A549 (cell line): ENCODE measurements around the gene KIF21B. TPM values are rescaled to one million over a fixed set of nuclear protein-coding genes. Genes with fewer than 3 reads are reported as not detected.

Experiments
- ATAC-seq, 2 experiments: fragments of 200-7000 bp in 1 of 2; fragments of >200 bp in 1 of 2; cut with Nextera tagmentation in 1 of 2; cut with Tn5 transposase in 1 of 2; 3 replicates each; pipeline versions ENCODE4 v1.8.0 to v1.9.1; 2018 to 2020; ENCODE audit warnings: mild to moderate bottlenecking in 1 of 2, moderate library complexity in 1 of 2
- CTCF ChIA-PET: fragments of 300-600 bp; sonication (Branson Sonifier 250); formaldehyde crosslinking; extraction: SDS; loops from one replicate; lab custom pipeline; 2021; ENCODE audit warnings: antibody characterized with exemption, inconsistent platforms; lab: Yijun Ruan, JAX
- POLR2A ChIA-PET: fragments of 350-600 bp; formaldehyde crosslinking; extraction: SDS; loops from one replicate; lab custom pipeline; 2021; ENCODE audit warnings: antibody characterized with exemption, inconsistent platforms; lab: Yijun Ruan, JAX
- DNase-seq, 2 experiments: peaks; one replicate each; pipeline versions ENCODE4 v3.0.0 to v3.0.0-alpha.2; 2011 to 2016; ENCODE audit warnings: low read depth in 1 of 2, low spot score in 1 of 2
- FAIRE-seq: peaks from 2 replicates; lab custom pipeline; 2011; peaks lifted over from hg19 to GRCh38; lab: Jason Lieb, UNC
- H3K27ac ChIP-seq, 2 experiments: fragments of >200 bp; sonication (Bioruptor Twin); formaldehyde crosslinking; 3 replicates each; pipeline ENCODE4 v1.5.1; 2016 to 2017
- H3K4me1 ChIP-seq: fragments of >200 bp; sonication (Bioruptor Twin); formaldehyde crosslinking; 3 replicates; pipeline ENCODE4 v1.6.1; 2016
- H3K4me2 ChIP-seq: fragments of >200 bp; sonication (Bioruptor Twin); formaldehyde crosslinking; 3 replicates; pipeline ENCODE4 v1.6.1; 2016
- H3K4me3 ChIP-seq: fragments of >200 bp; sonication (Bioruptor Twin); formaldehyde crosslinking; 3 replicates; pipeline ENCODE4 v1.5.1; 2016
- H3K9me3 ChIP-seq: fragments of >200 bp; sonication (Bioruptor Twin); formaldehyde crosslinking; 3 replicates; pipeline ENCODE4 v1.6.1; 2016
- ATOH8 ChIP-seq: fragments of 250-450 bp; sonication (Bioruptor Pico); IDR thresholded peaks from 2 replicates; pipeline ENCODE4 v1.5.0; 2020; ENCODE audit warnings: low read depth, mild to moderate bottlenecking, moderate library complexity
- CHD2 ChIP-seq: fragments of 150-350 bp; IDR thresholded peaks from 2 replicates; pipeline ENCODE4 v1.6.1; 2014; ENCODE audit warnings: low read length; ENCODE audit not compliant: partially characterized antibody
- CHD4 ChIP-seq: fragments of 200-600 bp; sonication (generic); IDR thresholded peaks from 2 replicates; pipeline ENCODE4 v1.6.1; 2016; ENCODE audit warnings: antibody characterized with exemption, mild to moderate bottlenecking, borderline replicate concordance
- CTCF ChIP-seq: fragments of >200 bp; sonication (Bioruptor Twin); formaldehyde crosslinking; IDR thresholded peaks from 3 replicates; pipeline ENCODE4 v1.5.1; 2016
- ELK1 ChIP-seq: fragments of 150-350 bp; IDR thresholded peaks from 2 replicates; pipeline ENCODE4 v1.6.1; 2014; ENCODE audit warnings: low read depth, mild to moderate bottlenecking, low read length
- HEYL ChIP-seq: fragments of 250-450 bp; sonication (Bioruptor Pico); IDR thresholded peaks from 2 replicates; pipeline ENCODE4 v1.8.0; 2021; ENCODE audit warnings: mild to moderate bottlenecking, moderate library complexity
- HMGXB4 ChIP-seq: fragments of 250-450 bp; sonication (Bioruptor Pico); IDR thresholded peaks from 2 replicates; pipeline ENCODE4 v1.5.0; 2021; ENCODE audit warnings: mild to moderate bottlenecking, moderate library complexity, borderline replicate concordance
- HOXB13 ChIP-seq: fragments of 250-450 bp; sonication (Bioruptor Pico); IDR thresholded peaks from 2 replicates; pipeline ENCODE4 v1.5.0; 2020; ENCODE audit warnings: low read depth, mild to moderate bottlenecking, moderate library complexity
- HOXB5 ChIP-seq: fragments of 250-450 bp; sonication (Bioruptor Pico); IDR thresholded peaks from 2 replicates; pipeline ENCODE4 v1.5.0; 2020; ENCODE audit warnings: mild to moderate bottlenecking, moderate library complexity
- JUNB ChIP-seq: fragments of >200 bp; sonication (Bioruptor Twin); formaldehyde crosslinking; IDR thresholded peaks from 2 replicates; pipeline ENCODE4 v1.6.1; 2016
- MAFK ChIP-seq: fragments of 450-650 bp; IDR thresholded peaks from 2 replicates; pipeline ENCODE4 v1.6.1; 2014; ENCODE audit not compliant: partially characterized antibody
- MAZ ChIP-seq: fragments of 150-350 bp; IDR thresholded peaks from 2 replicates; pipeline ENCODE4 v1.6.1; 2014; ENCODE audit warnings: antibody characterized with exemption, low read depth, low read length, borderline replicate concordance
- MYC ChIP-seq: IDR thresholded peaks from 2 replicates; pipeline ENCODE4 v1.6.1; 2012; ENCODE audit warnings: mild to moderate bottlenecking, inconsistent platforms, low read length, improper control_type of control experiment, borderline replicate concordance
- NPAS2 ChIP-seq: fragments of 250-450 bp; sonication (Bioruptor Pico); IDR thresholded peaks from 2 replicates; pipeline ENCODE4 v1.8.0; 2022; ENCODE audit warnings: mild to moderate bottlenecking, moderate library complexity, borderline replicate concordance
- NR3C1 ChIP-seq: fragments of >200 bp; sonication (Bioruptor Twin); formaldehyde crosslinking; IDR thresholded peaks from 3 replicates; pipeline ENCODE4 v1.6.1; 2017
- RAD21 ChIP-seq, 2 experiments: fragments of >200 bp in 1 of 2; sonication (Bioruptor Twin) in 1 of 2; formaldehyde crosslinking in 1 of 2; IDR thresholded peaks in 1 of 2; conservative IDR thresholded peaks in 1 of 2; 2 replicates in 1 of 2; 3 replicates in 1 of 2; pipeline ENCODE4 v1.6.1; 2012 to 2018; ENCODE audit warnings: inconsistent platforms in 1 of 2
- RARB ChIP-seq: fragments of 250-450 bp; sonication (Bioruptor Pico); IDR thresholded peaks from 2 replicates; pipeline ENCODE4 v1.8.0; 2021; ENCODE audit warnings: mild to moderate bottlenecking, moderate library complexity
- RNF2 ChIP-seq: fragments of 200-600 bp; sonication (generic); IDR thresholded peaks from 2 replicates; pipeline ENCODE4 v1.6.1; 2016; ENCODE audit warnings: low read depth, mild to moderate bottlenecking, antibody characterized with exemption, moderate library complexity, borderline replicate concordance
- SMC3 ChIP-seq: fragments of >200 bp; sonication (Bioruptor Twin); formaldehyde crosslinking; IDR thresholded peaks from 3 replicates; pipeline ENCODE4 v1.6.1; 2018; ENCODE audit warnings: inconsistent platforms
- SREBF2 ChIP-seq: fragments of 450-650 bp; IDR thresholded peaks from 2 replicates; pipeline ENCODE4 v1.6.1; 2014; ENCODE audit warnings: mild to moderate bottlenecking, moderate library complexity
- ZC3H11A ChIP-seq: fragments of 450-650 bp; IDR thresholded peaks from 2 replicates; pipeline ENCODE4 v1.6.1; 2014; ENCODE audit warnings: antibody characterized with exemption, mild to moderate bottlenecking
- ZFP36 ChIP-seq: fragments of 450-650 bp; IDR thresholded peaks from 2 replicates; pipeline ENCODE4 v1.6.1; 2014; ENCODE audit warnings: borderline replicate concordance; ENCODE audit not compliant: partially characterized antibody
- ZSCAN20 ChIP-seq: fragments of 250-450 bp; sonication (Bioruptor Pico); IDR thresholded peaks from 2 replicates; pipeline ENCODE4 v1.8.0; 2022; ENCODE audit warnings: mild to moderate bottlenecking, moderate library complexity
- WGBS: methylation state at CpG from one replicate; pipeline ENCODE4 v1.1.6; 2017; ENCODE audit errors: missing lambda C conversion rate; 5-methylcytosine and 5-hydroxymethylcytosine counted together
- polyA plus RNA-seq, 4 experiments: library from polyadenylated mRNA; depleted of rRNA in 3 of 4; stranded (reverse); fragments of >200 nt; fragmentation: RNase III in 1 of 4; extraction: RNeasy Plus Mini Kit Qiagen cat#74134 plus additional on column Dnase treatment in 1 of 4; gene quantifications; 2 replicates in 3 of 4; 3 replicates in 1 of 4; pipeline ENCODE4 v1.2.3, GENCODE V29; 2011 to 2017

The KIF21B gene
- polyA plus RNA-seq, 2 of the 4 experiments (the other 2 are of a cell fraction) = 1.4 to 3.8 TPM

GRCh38 chr1:200979574-200980451, 43.7 kb downstream of the KIF21B start:
- ChIA-PET CTCF (interaction anchor here (0.7 to 7.2 kb wide), 16 partner anchors 8 to 381 kb away, joined by 3 to 53 read pairs (median 4); no protein-coding TSS in a partner anchor), POLR2A (no interaction called here)
- ATAC-seq (peak; percentile 40 to 86; a peak in 4 of 6 replicates), FAIRE-seq (no peak), DNase-seq (peak; percentile 47 to 57)
- no peaks in the 10 kb centered on the region for H3K9me3 ChIP-seq
- no peak overlapping the region for H3K4me2 ChIP-seq
- H3K27ac ChIP-seq = no peak overlapping the region
- H3K4me3 ChIP-seq = no peak overlapping the region
- H3K4me1 ChIP-seq = no peaks in the 10 kb centered on the region
- peak; percentile 22 to 58; a peak in 3 of 5 replicates for TF ChIP-seq RAD21 (conservative IDR thresholded peaks at IDR 0.05 in 1 of 2, IDR thresholded peaks at IDR 0.05 in 1 of 2)
- peak; percentile 86 for TF ChIP-seq MAFK
- peak; percentile 40 for TF ChIP-seq CTCF
- TF ChIP-seq SMC3 = 0 out of 3 replicates have a peak, but pooled peaks have one; percentile 22
- TF ChIP-seq ZSCAN20 = no peak
- TF ChIP-seq ZC3H11A = no peak
- WGBS = 83% methylated on average over 13 of the region's 13 CpGs

- POLR2A ChIA-PET = no interaction called here
- FAIRE-seq (no peak), ATAC-seq (no peak), DNase-seq (no peak)
- Histone ChIP-seq H3K4me3 (no peak overlapping the region), H3K9me3 (no peaks in the 10 kb centered on the region), H3K4me1 (peaks cover 4% of the 10 kb centered on the region), H3K4me2 (no peak overlapping the region), H3K27ac (no peak overlapping the region)
- 93% methylated on average over 14 of the region's 16 CpGs for WGBS
- CTCF ChIA-PET = interaction anchor here (0.6 to 1.6 kb wide), 8 partner anchors 12 to 432 kb away, joined by 3 to 4 read pairs (median 3); no protein-coding TSS in a partner anchor
- TF ChIP-seq MYC (no peak), HMGXB4 (CRISPR knock-in tag) (no peak), MAZ (no peak), SREBF2 (no peak), CHD2 (no peak), NR3C1 (no peak), HEYL (no peak), ATOH8 (CRISPR knock-in tag) (no peak), RARB (no peak), ZSCAN20 (no peak), NPAS2 (CRISPR knock-in tag) (no peak), SMC3 (no peak), CHD4 (no peak), HOXB13 (CRISPR knock-in tag) (no peak), RNF2 (no peak), ZFP36 (no peak), JUNB (no peak), HOXB5 (CRISPR knock-in tag) (no peak), ELK1 (no peak)
Observed at GRCh38 chr1:200977071-200977754, 46.3 kb downstream of the KIF21B start.
